Kidney (tissue), 14 donors: Measurements from ENCODE around the gene HIVEP3. TPM values are rescaled to one million over a fixed set of nuclear protein-coding genes. Genes with fewer than 3 reads are reported as not detected.

Experiments used
- DNase-seq, 5 donors: peaks; one replicate each; pipeline ENCODE4 v3.0.0-alpha.2; 2013 to 2020
- FAIRE-seq: peaks from 2 replicates; lab custom pipeline; 2012; peaks lifted over from hg19 to GRCh38; lab: Jason Lieb, UNC
- H3K27ac ChIP-seq, 2 donors: one replicate each; pipeline ENCODE4 v1.7.0; 2013; ENCODE audit warnings: low read depth in 2 of 2, low read length in 2 of 2, inconsistent platforms in 1 of 2
- H3K27me3 ChIP-seq: one replicate; pipeline ENCODE4 v1.7.1; 2013; ENCODE audit warnings: low read length, inconsistent platforms; ENCODE audit not compliant: control insufficient read depth, insufficient read depth
- H3K36me3 ChIP-seq, 3 donors: one replicate each; pipeline versions ENCODE4 v1.7.0 to v1.7.1; 2013; ENCODE audit warnings: low read length in 3 of 3, control low read depth in 1 of 3, inconsistent platforms in 1 of 3; ENCODE audit not compliant: insufficient read depth in 3 of 3, control insufficient read depth in 2 of 3
- H3K4me1 ChIP-seq, 3 donors: one replicate each; pipeline versions ENCODE4 v1.7.0 to v1.7.1; 2013; ENCODE audit warnings: low read length in 3 of 3, inconsistent platforms in 1 of 3, low read depth in 1 of 3; ENCODE audit not compliant: control insufficient read depth in 2 of 3, insufficient read depth in 2 of 3
- H3K4me3 ChIP-seq, 3 donors: one replicate each; pipeline versions ENCODE4 v1.7.0 to v1.8.1; 2013; ENCODE audit warnings: low read length in 3 of 3, control low read depth in 1 of 3, inconsistent platforms in 1 of 3
- H3K9ac ChIP-seq, 3 donors: one replicate each; pipeline versions ENCODE4 v1.7.0 to v1.7.1; 2013; ENCODE audit warnings: low read length in 3 of 3, control low read depth in 1 of 3, inconsistent platforms in 1 of 3
- H3K9me3 ChIP-seq, 3 donors: one replicate each; pipeline versions ENCODE4 v1.7.0 to v1.7.1; 2013; ENCODE audit warnings: low read length in 3 of 3, control low read depth in 1 of 3, inconsistent platforms in 1 of 3; ENCODE audit not compliant: control insufficient read depth in 2 of 3, insufficient read depth in 1 of 3
- CTCF ChIP-seq: IDR thresholded peaks from 3 replicates; pipeline ENCODE4 v1.5.1; 2012; ENCODE audit warnings: mild to moderate bottlenecking, moderate library complexity, borderline replicate concordance; ENCODE audit not compliant: insufficient read depth; ENCODE audit errors: extremely low read depth
- intact Hi-C: fragments of 100-400 bp; cut with DNase I; formaldehyde crosslinking; loops from one replicate; pipeline ENCODE4 v1.11.1; 2022
- polyA plus RNA-seq: library from polyadenylated mRNA; stranded (reverse); fragments of 350-450 nt; fragmentation: Illumina TruSeq; extraction: RNeasy Lipid Tissue Mini Kit (QIAGEN cat#74804); gene quantifications from one replicate; pipeline ENCODE4 v1.2.3, GENCODE V29; 2014; ENCODE audit warnings: low read depth, low replicate concordance; ENCODE audit not compliant: insufficient read depth
- total RNA-seq: library from RNA; stranded (reverse); fragmentation: NEBNext Ultra II Directional; extraction: Animal tissue kit (Norgen Biotek cat#: 25700); gene quantifications from one replicate; pipeline ENCODE4 v1.2.1, GENCODE V29; 2021
- donor health status: control.
- donor health status: control.
- donor health status: control.
- donor health status: control.
- donor health status: control.
- donor health status: DM: yes; HTN: yes; CAD: no.
- donor health status: Normal renal cell carcinoma (clear cell type).

Gene HIVEP3
- total and polyA plus RNA-seq, 2 donors from 2014 or later: 3.5 to 11.0 TPM

GRCh38 chr1:41656825-41657500 lies 261.8 kb downstream of the HIVEP3 start:
- no peak for FAIRE-seq

GRCh38 chr1:41656068-41656467 lies 262.7 kb downstream of the HIVEP3 start:
- no peaks in the 10 kb centered on the region for H3K9me3 ChIP-seq
- H3K9ac ChIP-seq: no peak overlapping the region
- H3K27ac ChIP-seq: no peak overlapping the region
- H3K4me3 ChIP-seq: no peak overlapping the region
- intact Hi-C loops: no loop called here
- peaks cover 3% of the 10 kb centered on the region for H3K27me3 ChIP-seq
- no peaks in the 10 kb centered on the region for H3K4me1 ChIP-seq
- FAIRE-seq (no peak), DNase-seq (peak in 1 of 5 donors; percentile 18)
- no peaks in the 10 kb centered on the region for H3K36me3 ChIP-seq
- TF ChIP-seq CTCF: no peak

More at GRCh38 chr1:41656825-41657500, 261.8 kb downstream of the HIVEP3 start:
- TF ChIP-seq CTCF: no peak
- H3K4me1 ChIP-seq: peaks cover 0 to 7% (median 0%) of the 10 kb centered on the region in 3 donors
- H3K36me3 ChIP-seq: no peaks in the 10 kb centered on the region
- intact Hi-C loops: no loop called here
- peak in 1 of 5 donors; percentile 22 for DNase-seq
- peaks cover 3% of the 10 kb centered on the region for H3K27me3 ChIP-seq
- H3K9me3 ChIP-seq: no peaks in the 10 kb centered on the region
- H3K9ac ChIP-seq: no peak overlapping the region
- H3K4me3 ChIP-seq: no peak overlapping the region
- no peak overlapping the region for H3K27ac ChIP-seq

GRCh38 chr1:41655632-41656031 lies 263.1 kb downstream of the HIVEP3 start:
- DNase-seq (no peak), FAIRE-seq (no peak)
- Histone ChIP-seq H3K9ac (no peak overlapping the region), H3K9me3 (no peaks in the 10 kb centered on the region), H3K4me1 (no peaks in the 10 kb centered on the region), H3K4me3 (no peak overlapping the region), H3K36me3 (no peaks in the 10 kb centered on the region), H3K27me3 (peaks cover 3% of the 10 kb centered on the region), H3K27ac (no peak overlapping the region)
- TF ChIP-seq CTCF: no peak
- intact Hi-C loops: no loop called here
